ENCODE measurements around the gene CEP192.
A peak's percentile ranks its signal among the peaks of the same experiment; 100 is the strongest.

The CEP192 gene

DNA sequence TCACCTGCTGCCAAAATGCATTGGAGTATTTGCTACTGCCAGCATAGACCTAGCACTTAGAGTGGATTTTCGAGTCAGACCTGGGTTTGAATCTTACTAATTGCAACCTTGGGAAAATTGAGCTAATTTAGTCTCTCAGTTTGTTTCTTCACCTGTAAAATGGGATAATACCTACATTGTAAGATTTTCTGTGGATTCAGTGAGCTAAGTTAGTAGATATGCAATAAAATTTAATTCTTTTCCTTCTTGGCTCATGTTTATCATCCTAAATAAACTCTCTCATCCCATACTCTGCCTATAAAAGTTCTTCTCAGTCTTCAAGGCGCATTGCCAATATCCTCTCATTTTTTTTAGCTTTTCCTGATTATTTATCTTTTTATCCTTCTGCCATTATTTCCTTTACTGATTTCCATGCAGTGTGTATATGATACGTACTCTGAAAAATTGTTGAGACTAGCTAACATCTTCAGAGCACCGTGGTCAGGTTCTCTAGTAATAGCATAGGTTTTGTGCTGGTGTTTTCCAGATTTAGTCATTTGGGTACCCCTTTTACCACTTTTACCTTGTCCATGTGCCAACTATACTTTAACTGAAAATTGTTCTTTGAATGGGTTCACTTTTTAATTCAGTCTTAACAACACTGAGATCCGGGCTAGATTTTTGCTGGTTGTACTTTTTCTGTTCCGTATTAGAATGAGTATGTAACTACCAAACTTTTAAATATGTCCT lies 7.3 kb downstream of the CEP192 start:
- H3K27me3 Mint-ChIP-seq (ENCODE audit: low read depth): no peaks in the 10 kb centered on the region
- no peaks in the 10 kb centered on the region for H3K9me3 Mint-ChIP-seq
- H3K4me1 Mint-ChIP-seq (ENCODE audit: low read depth): peaks cover 20% of the 10 kb centered on the region
- peaks cover 7% of the 10 kb centered on the region for H3K36me3 Mint-ChIP-seq (ENCODE audit: low read depth)
- H3K27ac Mint-ChIP-seq: peak overlapping the region; percentile 55
- no peak overlapping the region for H3K4me3 Mint-ChIP-seq

DNA sequence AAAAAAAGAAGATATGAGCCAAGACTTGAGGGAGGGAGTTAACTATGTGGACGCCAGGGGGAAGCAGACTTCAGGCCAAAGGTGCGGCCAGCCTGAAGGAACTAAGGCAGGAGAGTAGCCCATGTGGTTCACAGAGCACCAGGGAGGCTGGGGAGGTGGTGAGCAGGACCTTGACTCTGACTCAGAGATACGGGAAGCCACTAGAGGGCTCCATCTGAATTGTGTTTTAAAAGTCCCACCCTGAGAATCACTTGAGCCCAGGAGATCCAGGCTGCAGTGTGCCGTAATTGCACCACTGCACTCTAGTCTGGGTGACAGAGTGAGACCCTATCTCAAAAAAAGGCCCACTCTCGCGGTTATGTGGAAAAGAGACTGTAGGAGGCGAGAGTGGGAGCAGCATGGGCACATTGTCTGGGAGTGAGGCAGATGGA lies 12.3 kb downstream of the CEP192 start:
- H3K27me3 Mint-ChIP-seq (ENCODE audit: low read depth): no peaks in the 10 kb centered on the region
- H3K27ac Mint-ChIP-seq: no peak overlapping the region

DNA sequence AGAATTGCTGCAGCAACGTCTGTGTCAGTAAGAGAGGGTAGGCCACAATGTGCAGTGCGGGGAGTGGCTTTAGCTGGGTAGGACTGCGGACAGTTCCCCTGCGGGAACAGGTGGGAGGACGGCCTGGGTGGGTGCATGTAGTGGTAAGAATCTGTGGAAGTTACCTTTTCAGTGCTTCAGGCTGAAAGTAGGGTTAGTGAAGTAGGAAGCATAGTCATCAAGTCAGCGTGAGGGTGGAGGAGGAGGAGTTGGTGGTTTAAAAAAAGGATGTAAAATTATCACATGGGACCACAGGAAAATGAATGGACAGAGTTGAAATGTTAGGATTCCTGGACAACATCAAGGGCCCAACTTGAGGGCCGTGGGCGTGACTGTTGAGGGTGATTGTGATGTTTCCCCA lies 13.2 kb downstream of the CEP192 start:
- H3K36me3 Mint-ChIP-seq (ENCODE audit: low read depth): peaks cover 26% of the 10 kb centered on the region
- no peak overlapping the region for H3K27ac Mint-ChIP-seq
- H3K4me1 Mint-ChIP-seq (ENCODE audit: low read depth): peaks cover 21% of the 10 kb centered on the region
- no peaks in the 10 kb centered on the region for H3K27me3 Mint-ChIP-seq (ENCODE audit: low read depth)
- no peaks in the 10 kb centered on the region for H3K9me3 Mint-ChIP-seq
- no peak overlapping the region for H3K4me3 Mint-ChIP-seq

More for the DNA sequence above, 12.3 kb downstream of the CEP192 start:
- H3K36me3 Mint-ChIP-seq (ENCODE audit: low read depth): peaks cover 21% of the 10 kb centered on the region
- H3K9me3 Mint-ChIP-seq: no peaks in the 10 kb centered on the region
- no peak overlapping the region for H3K4me3 Mint-ChIP-seq
- peaks cover 26% of the 10 kb centered on the region for H3K4me1 Mint-ChIP-seq (ENCODE audit: low read depth)

DNA sequence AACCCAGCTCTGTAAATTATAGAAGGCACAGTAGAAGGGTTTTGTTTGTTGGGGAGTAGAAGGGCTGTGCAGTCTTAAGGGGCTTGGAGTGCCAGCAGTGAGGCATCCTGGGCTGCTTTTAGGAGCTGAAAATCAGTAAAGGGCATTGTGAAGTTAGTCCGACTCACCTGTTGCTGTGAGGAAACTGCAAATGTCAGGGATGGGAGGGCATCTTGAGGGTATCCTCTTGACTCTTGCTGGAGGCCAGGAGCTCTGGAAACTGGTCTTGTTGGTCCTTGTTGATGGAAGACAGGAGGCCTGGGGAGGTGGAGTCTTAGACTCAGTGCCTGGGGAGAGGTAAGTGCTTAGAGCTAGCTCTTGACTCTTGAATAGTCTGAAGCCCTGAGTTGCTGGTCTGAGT lies 14.1 kb downstream of the CEP192 start:
- Mint-ChIP-seq H3K36me3 (ENCODE audit: low read depth) (peaks cover 24% of the 10 kb centered on the region), H3K4me3 (no peak overlapping the region), H3K9me3 (no peaks in the 10 kb centered on the region), H3K27me3 (ENCODE audit: low read depth) (no peaks in the 10 kb centered on the region), H3K27ac (no peak overlapping the region), H3K4me1 (ENCODE audit: low read depth) (peaks cover 14% of the 10 kb centered on the region)

DNA sequence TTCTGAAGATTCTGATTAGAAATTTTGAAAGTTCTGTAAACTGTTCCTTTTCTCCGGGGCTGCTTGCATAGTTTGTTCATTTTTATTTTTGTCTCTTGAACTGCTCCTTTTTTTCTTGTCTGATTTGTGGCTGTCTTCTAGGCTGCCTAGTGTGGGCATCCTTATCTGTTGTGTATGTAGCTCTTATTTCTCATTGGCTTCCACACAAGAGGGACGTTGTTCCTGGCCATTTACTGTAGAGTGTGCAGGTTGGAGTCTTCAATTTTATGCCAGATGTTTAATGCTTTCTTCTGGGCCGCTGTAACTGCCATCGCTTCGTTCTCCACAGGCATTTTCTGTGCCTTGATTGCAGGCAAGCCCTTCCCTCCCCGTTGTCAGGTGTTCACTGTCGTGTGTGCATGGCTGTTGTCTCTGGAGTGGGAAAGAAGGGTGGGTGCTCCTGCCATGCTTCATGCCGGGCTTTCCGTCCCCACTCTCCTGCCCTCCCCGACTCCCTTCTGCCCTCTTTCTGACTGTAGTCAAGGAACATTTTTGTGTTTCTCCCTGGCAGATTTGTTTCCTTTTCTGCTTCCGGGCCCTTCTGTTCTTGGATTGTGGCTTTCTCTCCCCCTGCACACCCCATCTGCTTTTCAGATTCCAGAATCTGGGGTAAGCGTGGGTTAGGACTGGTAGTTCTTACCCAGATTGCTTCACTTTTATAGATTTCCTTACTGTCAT lies 15.5 kb downstream of the CEP192 start:
- H3K4me3 Mint-ChIP-seq: no peak overlapping the region
- H3K27me3 Mint-ChIP-seq (ENCODE audit: low read depth): no peaks in the 10 kb centered on the region
- peaks cover 12% of the 10 kb centered on the region for H3K4me1 Mint-ChIP-seq (ENCODE audit: low read depth)
- H3K27ac Mint-ChIP-seq: peak overlapping the region; percentile 9
- H3K9me3 Mint-ChIP-seq: no peaks in the 10 kb centered on the region
- H3K36me3 Mint-ChIP-seq (ENCODE audit: low read depth): peaks cover 23% of the 10 kb centered on the region

DNA sequence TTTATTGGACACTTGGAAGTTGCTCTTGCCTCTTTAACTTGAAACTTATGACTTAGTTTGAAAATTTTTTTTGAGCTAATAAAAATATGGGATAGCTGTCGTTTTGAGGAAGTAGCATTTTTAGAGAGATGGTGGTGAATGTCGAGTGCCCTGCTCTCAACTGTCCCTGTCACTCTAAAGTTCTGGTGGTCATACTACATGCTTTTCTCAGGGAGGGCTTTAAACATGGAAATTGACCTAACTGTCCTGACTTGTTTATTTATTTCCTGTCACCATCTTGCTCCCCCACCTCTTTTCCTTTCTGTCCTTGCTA lies 16.0 kb downstream of the CEP192 start:
- Mint-ChIP-seq H3K27me3 (ENCODE audit: low read depth) (no peaks in the 10 kb centered on the region), H3K9me3 (no peaks in the 10 kb centered on the region), H3K4me1 (ENCODE audit: low read depth) (peaks cover 12% of the 10 kb centered on the region), H3K27ac (no peak overlapping the region), H3K36me3 (ENCODE audit: low read depth) (peaks cover 26% of the 10 kb centered on the region), H3K4me3 (no peak overlapping the region)

DNA sequence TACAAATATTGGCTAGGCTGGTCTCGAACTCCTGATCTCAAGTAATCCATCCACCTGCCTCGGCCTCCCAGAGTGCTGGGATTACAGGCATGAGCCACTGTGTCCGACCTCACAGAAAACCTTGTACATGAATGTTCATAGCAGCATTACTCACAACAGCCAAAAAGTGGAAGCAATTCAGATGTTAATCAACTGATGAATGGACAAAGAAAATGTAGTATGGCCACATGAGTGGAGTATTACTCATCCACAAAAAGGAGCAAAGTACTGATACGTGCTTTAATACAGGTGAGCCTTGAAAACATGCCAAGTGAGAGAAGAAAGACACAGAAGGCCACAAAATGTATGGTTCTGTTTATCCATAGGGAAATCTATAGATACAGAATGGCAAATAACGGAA lies 20.6 kb downstream of the CEP192 start:
- Mint-ChIP-seq H3K27ac (no peak overlapping the region), H3K4me1 (ENCODE audit: low read depth) (peaks cover 8% of the 10 kb centered on the region)

DNA sequence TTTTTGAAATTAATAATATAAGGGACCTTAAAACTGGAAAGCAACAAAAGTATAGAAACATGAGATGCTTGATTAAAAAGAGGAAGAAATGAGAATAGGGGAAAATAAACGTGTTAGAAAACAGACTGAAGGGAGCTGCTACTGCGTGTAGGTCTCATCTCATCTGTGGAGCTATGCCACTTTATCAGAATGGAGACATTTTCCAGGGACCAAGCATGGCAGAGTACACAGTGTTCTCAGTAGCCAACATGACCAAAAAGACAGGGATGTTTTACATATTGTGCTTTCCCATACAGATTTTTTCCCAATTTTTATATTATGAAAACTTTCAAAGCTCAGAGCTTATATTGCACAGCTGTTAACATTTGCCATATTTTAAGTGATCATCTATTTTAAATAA lies 23.1 kb downstream of the CEP192 start:
- Mint-ChIP-seq H3K4me1 (ENCODE audit: low read depth) (peaks cover under 1% of the 10 kb centered on the region), H3K27ac (no peak overlapping the region)

More for the DNA sequence above, 20.6 kb downstream of the CEP192 start:
- Mint-ChIP-seq H3K4me3 (no peak overlapping the region), H3K36me3 (ENCODE audit: low read depth) (peaks cover 43% of the 10 kb centered on the region), H3K9me3 (no peaks in the 10 kb centered on the region), H3K27me3 (ENCODE audit: low read depth) (no peaks in the 10 kb centered on the region)

DNA sequence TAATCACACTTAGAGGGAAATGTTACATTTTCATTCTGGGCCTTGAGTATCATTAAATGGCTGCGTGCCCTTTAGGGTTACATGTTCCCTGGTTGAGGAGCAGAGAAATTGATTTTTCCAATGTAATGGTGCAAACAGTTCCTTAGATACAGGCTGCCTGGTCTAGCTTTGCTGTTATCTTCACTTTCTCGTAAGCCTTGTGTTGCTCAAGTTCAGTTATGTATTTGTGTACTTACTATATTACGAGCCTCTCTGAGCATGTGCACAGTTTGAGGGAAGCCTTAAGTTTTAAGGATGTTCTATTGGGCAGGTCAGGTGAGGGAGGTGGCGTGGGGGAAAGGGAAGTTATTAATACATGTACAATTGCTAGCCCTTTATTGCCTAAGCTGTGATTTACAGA lies 23.7 kb downstream of the CEP192 start:
- H3K4me3 Mint-ChIP-seq: no peak overlapping the region
- H3K27ac Mint-ChIP-seq: no peak overlapping the region
- peaks cover 52% of the 10 kb centered on the region for H3K36me3 Mint-ChIP-seq (ENCODE audit: low read depth)
- H3K4me1 Mint-ChIP-seq (ENCODE audit: low read depth): peaks cover 3% of the 10 kb centered on the region
- no peaks in the 10 kb centered on the region for H3K27me3 Mint-ChIP-seq (ENCODE audit: low read depth)
- no peaks in the 10 kb centered on the region for H3K9me3 Mint-ChIP-seq

More for the DNA sequence above, 23.1 kb downstream of the CEP192 start:
- Mint-ChIP-seq H3K9me3 (no peaks in the 10 kb centered on the region), H3K36me3 (ENCODE audit: low read depth) (peaks cover 51% of the 10 kb centered on the region), H3K4me3 (no peak overlapping the region), H3K27me3 (ENCODE audit: low read depth) (no peaks in the 10 kb centered on the region)

DNA sequence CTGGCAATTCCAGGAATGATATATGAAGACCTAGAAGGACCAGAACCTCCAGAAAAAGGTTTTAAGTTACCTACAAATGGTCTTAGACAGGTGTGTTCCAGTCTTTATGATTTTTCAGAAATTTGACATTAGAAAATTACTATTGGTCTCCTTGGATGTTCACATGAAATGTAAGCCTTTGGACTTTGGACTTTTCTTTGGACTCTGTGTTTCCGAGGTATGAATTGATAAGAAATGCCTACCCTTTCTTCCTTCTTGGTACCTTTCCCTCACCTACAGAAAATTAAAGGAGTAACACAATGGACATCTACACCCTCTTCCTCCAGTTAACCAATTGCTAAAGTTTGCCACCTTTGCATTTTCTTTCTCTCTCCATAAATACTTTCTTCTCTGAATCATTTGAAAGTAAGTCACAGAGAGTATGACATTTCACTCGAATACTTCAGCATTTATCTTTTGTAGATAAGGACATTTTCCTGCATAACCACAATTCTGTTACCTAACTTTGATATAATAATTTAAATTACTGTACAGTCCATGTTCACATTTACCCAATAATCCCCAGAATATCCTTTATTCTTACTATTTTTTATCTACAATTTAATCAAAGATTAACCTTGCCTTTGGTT lies 26.2 kb downstream of the CEP192 start:
- Mint-ChIP-seq H3K9me3 (no peaks in the 10 kb centered on the region), H3K4me1 (ENCODE audit: low read depth) (peaks cover 14% of the 10 kb centered on the region), H3K27ac (no peak overlapping the region), H3K4me3 (no peak overlapping the region), H3K36me3 (ENCODE audit: low read depth) (peaks cover 68% of the 10 kb centered on the region), H3K27me3 (ENCODE audit: low read depth) (no peaks in the 10 kb centered on the region)

DNA sequence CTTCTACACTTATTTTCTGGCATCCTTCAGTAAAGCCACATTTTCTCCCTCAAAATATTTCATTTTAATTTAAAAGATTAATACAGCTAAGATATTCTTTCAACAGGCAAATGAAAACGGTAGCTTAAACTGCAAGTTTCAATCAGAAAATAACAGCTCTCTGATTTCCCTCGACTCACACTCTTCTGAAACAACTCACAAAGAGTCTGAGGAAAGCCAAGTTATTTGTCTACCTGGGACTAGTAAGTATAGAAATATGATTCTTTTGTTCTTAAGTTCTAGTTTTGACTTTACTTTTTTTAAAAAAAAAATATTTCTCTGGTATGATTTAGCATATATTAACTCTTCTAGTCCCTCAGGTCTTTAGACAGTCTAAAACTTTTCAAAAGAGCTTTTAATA lies 27.2 kb downstream of the CEP192 start:
- Mint-ChIP-seq H3K4me3 (no peak overlapping the region), H3K36me3 (ENCODE audit: low read depth) (peaks cover 68% of the 10 kb centered on the region), H3K9me3 (peaks cover 8% of the 10 kb centered on the region), H3K27me3 (ENCODE audit: low read depth) (no peaks in the 10 kb centered on the region), H3K27ac (no peak overlapping the region), H3K4me1 (ENCODE audit: low read depth) (peaks cover 14% of the 10 kb centered on the region)

DNA sequence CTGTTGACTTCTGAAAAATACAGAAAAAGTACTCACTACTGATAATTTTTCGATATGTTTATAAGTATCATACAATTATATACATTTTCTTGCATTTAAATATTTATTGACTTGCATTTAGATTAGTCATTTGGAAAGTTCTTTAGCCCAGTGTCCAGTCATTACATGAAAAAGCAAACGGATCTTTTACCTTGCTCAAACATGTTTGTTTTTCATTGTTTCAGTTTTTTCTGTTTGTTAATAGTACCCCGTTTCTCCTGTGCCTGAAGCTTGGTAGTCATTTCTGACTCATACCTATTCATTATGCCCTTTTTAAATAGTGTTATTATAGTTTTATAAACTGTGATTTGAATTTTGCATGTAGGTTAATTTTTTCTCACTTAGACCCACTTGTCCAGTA lies 28.1 kb downstream of the CEP192 start:
- no peak overlapping the region for H3K4me3 Mint-ChIP-seq
- no peaks in the 10 kb centered on the region for H3K27me3 Mint-ChIP-seq (ENCODE audit: low read depth)
- peaks cover 17% of the 10 kb centered on the region for H3K4me1 Mint-ChIP-seq (ENCODE audit: low read depth)
- peaks cover 73% of the 10 kb centered on the region for H3K36me3 Mint-ChIP-seq (ENCODE audit: low read depth)
- H3K27ac Mint-ChIP-seq: no peak overlapping the region
- peaks cover 8% of the 10 kb centered on the region for H3K9me3 Mint-ChIP-seq

DNA sequence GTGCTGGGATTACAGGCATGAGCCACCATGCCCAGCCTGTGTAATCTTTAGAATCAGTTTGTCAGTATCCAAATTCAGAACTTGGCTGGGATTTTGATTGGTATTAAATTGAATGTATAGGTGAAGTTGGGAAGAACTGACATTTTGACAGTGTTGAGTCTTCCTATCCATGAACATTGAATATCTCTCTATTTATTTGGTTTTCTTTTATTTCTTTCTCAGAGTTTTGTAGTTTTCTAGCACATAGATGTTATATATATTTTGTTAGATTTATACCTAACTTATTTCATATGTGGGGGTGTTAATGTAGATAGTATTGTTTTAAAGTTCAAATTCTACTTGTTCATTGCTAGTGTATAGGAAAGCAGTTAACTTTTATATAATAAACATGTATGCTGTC lies 31.5 kb downstream of the CEP192 start:
- Mint-ChIP-seq H3K27me3 (ENCODE audit: low read depth) (no peaks in the 10 kb centered on the region), H3K36me3 (ENCODE audit: low read depth) (peaks cover 75% of the 10 kb centered on the region), H3K27ac (no peak overlapping the region), H3K9me3 (peaks cover 8% of the 10 kb centered on the region), H3K4me3 (no peak overlapping the region), H3K4me1 (ENCODE audit: low read depth) (peaks cover 25% of the 10 kb centered on the region)

DNA sequence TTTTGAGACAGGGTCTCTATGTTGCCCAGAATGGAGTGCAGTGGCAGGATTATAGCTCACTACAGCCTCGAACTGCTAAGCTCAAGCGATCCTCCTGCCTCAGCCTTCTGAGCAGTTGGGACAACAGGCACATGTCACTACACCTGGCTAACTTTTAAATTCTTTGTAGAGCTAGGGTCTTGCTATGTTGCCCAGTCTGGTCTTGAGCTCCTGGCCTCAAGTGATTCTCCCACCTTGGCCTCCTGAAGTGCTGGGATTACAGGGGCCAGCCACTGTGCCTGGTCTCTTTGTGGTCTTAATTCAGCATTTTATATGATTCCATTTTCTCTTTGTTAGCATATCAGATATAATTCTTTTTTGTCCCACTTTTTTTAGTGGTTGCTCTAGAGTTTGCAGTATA lies 34.1 kb downstream of the CEP192 start:
- H3K27ac Mint-ChIP-seq: no peak overlapping the region
- H3K9me3 Mint-ChIP-seq: peaks cover 8% of the 10 kb centered on the region
- H3K27me3 Mint-ChIP-seq (ENCODE audit: low read depth): no peaks in the 10 kb centered on the region
- peaks cover 63% of the 10 kb centered on the region for H3K36me3 Mint-ChIP-seq (ENCODE audit: low read depth)
- H3K4me3 Mint-ChIP-seq: no peak overlapping the region
- peaks cover 18% of the 10 kb centered on the region for H3K4me1 Mint-ChIP-seq (ENCODE audit: low read depth)
